OCI-LY1 (cell line): ENCODE measurements around the gene NEDD4L.

Experiments used
- CTCF ChIP-seq: fragments of 200-600 bp; sonication (generic), shearing (Covaris generic); IDR thresholded peaks from 2 replicates; pipeline ENCODE4 v1.5.1; 2017; ENCODE audit warnings: mild to moderate bottlenecking, antibody characterized with exemption, low read length, moderate library complexity, mixed read lengths
- EZH2 ChIP-seq: fragments of 200-600 bp; sonication (generic), shearing (Covaris generic); IDR thresholded peaks from 2 replicates; pipeline ENCODE4 v1.8.0; 2017; ENCODE audit warnings: borderline replicate concordance, mixed run types, mild to moderate bottlenecking, antibody characterized with exemption, low read length, moderate library complexity, mixed read lengths

- TF ChIP-seq CTCF (no peak), EZH2 (no peak)
These were observed 214.8 kb downstream of the NEDD4L start for GRCh38 chr18:58258692-58259342.
